Transverse colon (tissue), 4 donors: ENCODE data around the gene FAM20C.

Experiments
- POLR2A ChIP-seq: fragments of 450-650 bp; IDR thresholded peaks from one replicate; pipeline ENCODE4 v1.6.1; 2016; ENCODE audit warnings: antibody characterized with exemption, mild to moderate bottlenecking, moderate library complexity
- POLR2AphosphoS5 ChIP-seq, 3 donors: sonication (generic); formaldehyde crosslinking; IDR thresholded peaks; one replicate each; pipeline ENCODE4 v1.6.1; 2016; ENCODE audit warnings: antibody characterized with exemption in 3 of 3
- TF ChIP-seq, protein P1 (sequence below), 5 experiments: fragments of 200-600 bp in 3 of 5; fragments of 450-650 bp in 2 of 5; sonication (generic) in 3 of 5; IDR thresholded peaks; 1 replicate in 2 of 5; 2 replicates in 3 of 5; pipeline ENCODE4 v1.5.1; 2016 to 2017; ENCODE audit warnings: antibody characterized with exemption in 5 of 5, inconsistent platforms in 3 of 5, mild to moderate bottlenecking in 2 of 5, moderate library complexity in 1 of 5

DNA sequence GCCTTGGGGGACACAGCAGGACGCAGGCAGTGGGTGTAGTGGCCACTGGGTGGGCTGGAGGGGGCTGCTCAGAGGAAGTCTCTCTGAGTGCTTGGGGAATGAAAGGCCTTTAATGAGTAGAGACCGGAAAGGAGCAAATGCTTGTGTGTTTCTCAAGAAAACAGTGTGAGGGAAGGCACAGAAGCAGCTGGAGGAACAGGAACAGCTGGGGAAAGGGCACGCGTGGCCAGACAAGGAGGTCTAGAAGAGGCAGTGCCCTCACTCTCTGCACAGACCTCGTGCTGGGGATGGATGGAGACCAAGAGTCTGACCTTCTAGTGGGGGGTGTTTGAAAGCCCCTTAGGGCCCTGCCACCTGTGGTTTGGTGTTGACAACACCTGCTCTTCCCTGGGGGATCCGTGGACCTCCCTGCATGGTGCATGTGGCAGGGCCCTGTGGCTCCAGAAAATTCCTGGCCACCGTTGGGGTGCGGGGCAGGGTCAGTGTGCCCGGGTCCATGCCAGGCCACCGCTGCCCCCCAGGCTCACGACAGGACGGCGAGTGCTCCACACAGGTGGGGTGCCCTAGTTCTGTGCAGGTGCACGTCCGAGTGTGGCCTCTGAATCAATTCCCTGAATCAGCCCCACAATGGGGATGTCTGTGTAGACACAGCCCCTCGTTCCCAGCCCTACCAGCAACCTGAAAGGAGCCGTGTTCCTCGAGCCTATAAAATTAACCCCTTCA is 25.9 kb upstream of the FAM20C start:
- TF ChIP-seq, protein P1, sequence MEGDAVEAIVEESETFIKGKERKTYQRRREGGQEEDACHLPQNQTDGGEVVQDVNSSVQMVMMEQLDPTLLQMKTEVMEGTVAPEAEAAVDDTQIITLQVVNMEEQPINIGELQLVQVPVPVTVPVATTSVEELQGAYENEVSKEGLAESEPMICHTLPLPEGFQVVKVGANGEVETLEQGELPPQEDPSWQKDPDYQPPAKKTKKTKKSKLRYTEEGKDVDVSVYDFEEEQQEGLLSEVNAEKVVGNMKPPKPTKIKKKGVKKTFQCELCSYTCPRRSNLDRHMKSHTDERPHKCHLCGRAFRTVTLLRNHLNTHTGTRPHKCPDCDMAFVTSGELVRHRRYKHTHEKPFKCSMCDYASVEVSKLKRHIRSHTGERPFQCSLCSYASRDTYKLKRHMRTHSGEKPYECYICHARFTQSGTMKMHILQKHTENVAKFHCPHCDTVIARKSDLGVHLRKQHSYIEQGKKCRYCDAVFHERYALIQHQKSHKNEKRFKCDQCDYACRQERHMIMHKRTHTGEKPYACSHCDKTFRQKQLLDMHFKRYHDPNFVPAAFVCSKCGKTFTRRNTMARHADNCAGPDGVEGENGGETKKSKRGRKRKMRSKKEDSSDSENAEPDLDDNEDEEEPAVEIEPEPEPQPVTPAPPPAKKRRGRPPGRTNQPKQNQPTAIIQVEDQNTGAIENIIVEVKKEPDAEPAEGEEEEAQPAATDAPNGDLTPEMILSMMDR (IDR thresholded peaks at IDR 0.05), result no peak
- TF ChIP-seq POLR2A (no peak), POLR2AphosphoS5 (IDR thresholded peaks at IDR 0.05) (no peak)
